ENCODE measurements around the gene ORC6.

Gene ORC6

GRCh38 chr16:46731691-46732555, 42.5 kb downstream of the ORC6 start:
- no peak for DNase-seq (ENCODE audit: low spot score)

DNA sequence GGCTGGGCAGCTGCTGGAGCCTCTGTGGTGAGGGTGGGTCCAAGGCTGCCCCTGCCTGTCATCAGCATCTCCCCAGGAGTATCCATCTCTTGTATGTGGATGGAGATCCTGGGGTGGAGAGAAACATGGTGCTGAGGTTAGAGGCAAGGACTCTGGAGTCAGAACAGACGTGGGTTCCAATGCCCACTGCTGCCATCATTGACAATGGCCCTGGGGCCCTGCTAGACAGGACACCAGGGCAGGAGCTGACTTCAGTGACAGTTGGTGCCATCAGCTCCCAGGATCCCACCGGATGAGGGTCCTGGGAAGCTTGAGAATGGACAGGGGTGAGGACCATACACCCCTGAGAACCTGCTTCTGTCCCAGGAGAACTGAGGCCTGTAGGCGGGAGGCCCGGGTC, 43.1 kb downstream of the ORC6 start:
- DNase-seq (ENCODE audit: low spot score) = no peak

DNA sequence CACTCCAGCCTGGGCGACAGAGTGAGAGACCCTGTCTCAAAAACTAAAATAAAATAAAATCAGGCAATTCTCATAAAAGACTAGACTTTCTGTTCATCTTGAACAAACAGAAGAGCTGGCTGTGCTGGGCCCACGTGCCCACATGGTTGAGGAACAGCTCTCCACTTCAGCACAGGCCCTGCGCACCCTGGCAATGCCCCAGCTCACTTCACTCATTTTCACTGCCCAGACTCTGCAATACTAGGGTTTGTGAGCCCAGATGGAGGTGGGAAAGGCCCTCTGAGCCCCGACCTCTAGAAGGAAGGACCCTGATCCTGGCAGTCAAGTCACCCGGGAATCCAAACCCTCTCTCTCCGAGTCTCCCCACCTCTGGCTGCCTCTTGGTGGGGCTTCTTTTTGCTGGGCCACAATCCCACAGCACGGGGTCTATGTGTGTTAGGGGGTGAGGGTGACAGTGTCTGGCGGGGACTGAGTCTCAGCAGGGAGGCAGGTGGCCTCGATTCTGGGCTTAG, 43.9 kb downstream of the ORC6 start:
- no peak for DNase-seq (ENCODE audit: low spot score)

- DNase-seq (ENCODE audit: low spot score) = no peak
Observed at GRCh38 chr16:46736695-46737094, 47.2 kb downstream of the ORC6 start.

- no peak for DNase-seq (ENCODE audit: low spot score)
Observed at GRCh38 chr16:46737621-46738214, 48.3 kb downstream of the ORC6 start.

DNA sequence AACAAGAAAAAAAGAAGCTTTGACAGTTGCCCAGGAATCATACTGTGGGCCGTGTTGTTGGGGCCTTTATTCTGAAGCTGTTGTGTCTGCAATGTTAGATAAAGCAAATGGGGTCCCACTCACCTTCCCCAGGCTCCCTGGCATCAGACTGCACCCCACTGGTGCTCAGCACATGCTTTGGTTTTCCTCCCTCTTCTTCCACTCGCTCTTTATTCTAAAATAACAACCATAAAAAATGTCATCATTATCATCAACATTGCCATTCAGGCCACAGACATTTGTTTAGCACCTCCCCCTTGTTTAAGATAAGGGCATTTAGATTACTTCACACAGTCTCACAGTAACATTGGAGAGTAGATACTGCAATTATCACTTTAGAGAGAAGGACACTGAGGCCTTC, 50.5 kb downstream of the ORC6 start:
- DNase-seq (ENCODE audit: low spot score) = no peak

DNA sequence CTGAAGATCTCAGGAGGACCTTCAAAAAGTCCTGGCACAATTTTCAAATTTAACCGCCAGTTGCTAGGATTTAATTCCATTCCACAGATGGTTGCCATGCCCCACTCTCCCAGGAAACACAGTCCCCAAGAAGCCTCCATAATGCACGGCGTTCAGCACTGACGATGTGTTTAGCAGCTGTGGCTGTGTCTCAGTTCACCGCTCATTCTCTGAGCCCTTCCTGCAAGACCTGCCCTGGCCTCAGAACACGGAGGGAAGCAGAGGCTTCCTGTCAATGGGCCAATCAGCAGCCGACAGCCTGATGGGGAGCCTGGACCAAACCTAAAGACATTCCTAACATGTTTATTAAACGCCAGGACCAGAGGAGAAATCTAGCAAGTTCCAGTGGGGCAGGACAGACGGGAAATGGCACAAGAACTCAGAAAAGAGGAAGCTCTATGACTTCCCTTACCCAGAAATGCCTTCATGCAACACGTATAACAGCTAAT, 53.8 kb downstream of the ORC6 start:
- DNase-seq (ENCODE audit: low spot score) = no peak

GRCh38 chr16:46745617-46746016, 56.2 kb downstream of the ORC6 start:
- DNase-seq (ENCODE audit: low spot score) = no peak

DNA sequence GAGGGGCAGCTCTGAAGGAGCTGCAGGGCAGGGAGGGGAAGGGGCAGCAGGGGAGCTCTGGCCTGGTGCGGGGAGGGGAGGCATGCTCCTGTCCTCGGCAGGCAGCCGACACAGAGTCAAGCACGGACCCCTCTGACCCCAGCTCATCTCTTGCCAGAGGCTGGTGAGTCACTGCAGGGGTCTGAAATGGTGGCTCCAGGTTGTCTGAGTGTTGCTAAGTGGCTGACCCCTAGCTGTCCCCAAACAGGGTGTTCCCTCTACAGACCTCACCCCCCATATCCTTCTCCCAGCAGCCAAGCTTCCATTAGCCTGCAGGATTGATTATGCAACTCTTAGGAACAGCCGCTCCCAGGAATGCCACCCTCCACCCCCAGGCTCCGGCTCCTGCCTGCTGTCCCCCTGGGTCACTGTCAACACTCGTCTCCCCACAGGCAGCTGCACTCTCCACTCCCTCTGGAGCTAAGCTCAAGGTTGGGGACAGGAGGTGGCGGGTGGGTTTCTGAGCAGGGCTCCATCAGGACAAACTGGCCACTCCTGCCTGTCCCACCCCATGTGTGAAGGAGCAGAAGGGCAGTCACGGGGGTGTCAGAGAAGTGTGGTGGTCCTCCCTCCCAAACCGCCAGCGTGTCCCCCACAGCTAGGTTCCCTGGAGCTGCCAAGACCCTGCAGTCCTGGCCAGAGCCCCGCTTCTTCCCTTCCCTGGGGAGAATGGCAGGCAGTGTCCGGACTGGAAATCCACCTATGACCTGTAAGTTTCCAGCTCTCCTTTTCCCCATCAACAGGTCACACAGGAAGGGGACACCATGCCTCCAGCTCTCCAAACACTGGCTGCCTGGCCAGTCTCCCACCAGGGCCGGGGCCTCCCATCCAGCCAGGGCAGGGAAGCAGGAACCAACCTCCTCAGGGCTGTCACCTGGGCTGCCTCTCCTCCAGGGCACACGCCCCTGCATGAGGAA, 57.6 kb downstream of the ORC6 start:
- DNase-seq (ENCODE audit: low spot score) = peak; percentile 41

All from HuH-7 (cell line).